HG02981 (cell line): ENCODE results near the gene RNF144B.
"Not testable (repeated sequence)": the region's sequence is repeated elsewhere in the genome, so short reads cannot be mapped to it uniquely, and the experiment has no call there.

Experiments used
- ATAC-seq: cut with Tn5 transposase; IDR thresholded peaks from one replicate; pipeline ENCODE4 v1.9.1; 2021; ENCODE audit warnings: mild to moderate bottlenecking, moderate library complexity; ENCODE audit not compliant: unreplicated experiment

The RNF144B gene

DNA sequence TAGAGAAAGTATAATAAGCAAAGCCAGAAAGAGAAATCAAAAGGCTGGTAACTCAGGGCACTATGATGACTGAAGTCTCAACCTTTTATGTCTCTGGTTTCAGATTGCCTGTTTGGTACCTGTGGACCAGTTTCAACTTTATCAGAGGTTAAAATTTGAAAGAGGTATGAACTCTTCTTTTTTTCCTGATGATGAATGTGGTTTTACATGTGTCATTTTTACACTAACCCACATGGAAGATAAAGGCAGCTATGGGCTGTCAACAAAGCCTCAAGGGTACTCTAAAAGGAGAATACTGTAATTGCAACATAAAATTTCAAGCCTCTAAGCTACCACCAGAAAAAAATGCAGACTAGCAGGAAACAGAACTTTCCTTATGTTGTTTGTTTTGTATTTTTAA lies 52.4 kb downstream of the RNF144B start:
- no peak for ATAC-seq

DNA sequence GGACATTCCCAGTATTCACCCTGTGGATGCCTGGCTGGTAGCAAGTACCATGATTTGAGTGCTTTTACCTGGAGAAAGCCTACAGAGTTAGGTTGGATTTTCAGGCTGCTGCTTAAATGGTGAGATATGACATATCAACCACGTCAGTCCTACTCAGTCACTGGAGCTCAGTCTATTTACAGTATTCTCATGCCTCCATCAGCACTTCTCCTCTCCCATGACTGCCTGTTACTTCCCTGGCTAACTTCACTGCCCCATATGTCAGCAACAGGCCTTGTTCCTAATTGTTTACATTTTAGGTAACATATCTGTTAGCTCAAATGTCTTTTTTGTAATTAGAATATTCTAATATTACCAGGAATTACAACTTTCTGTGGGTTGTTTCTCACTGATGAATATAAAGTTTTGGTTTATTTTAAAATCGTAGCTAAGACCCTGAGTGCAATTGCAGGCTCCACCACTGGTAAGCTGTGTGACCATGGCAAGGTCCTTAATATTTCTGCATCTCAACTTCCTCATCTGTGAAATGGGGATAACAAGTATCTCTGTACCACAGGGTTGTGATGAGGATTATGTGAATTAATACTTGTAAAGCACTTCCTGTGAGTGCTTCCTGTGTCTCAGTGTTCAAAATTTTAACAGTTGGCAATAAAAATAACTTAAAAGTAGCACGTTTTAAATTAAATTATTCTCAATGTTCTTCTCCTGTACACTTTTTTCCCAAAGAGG lies 54.3 kb downstream of the RNF144B start:
- no peak for ATAC-seq

DNA sequence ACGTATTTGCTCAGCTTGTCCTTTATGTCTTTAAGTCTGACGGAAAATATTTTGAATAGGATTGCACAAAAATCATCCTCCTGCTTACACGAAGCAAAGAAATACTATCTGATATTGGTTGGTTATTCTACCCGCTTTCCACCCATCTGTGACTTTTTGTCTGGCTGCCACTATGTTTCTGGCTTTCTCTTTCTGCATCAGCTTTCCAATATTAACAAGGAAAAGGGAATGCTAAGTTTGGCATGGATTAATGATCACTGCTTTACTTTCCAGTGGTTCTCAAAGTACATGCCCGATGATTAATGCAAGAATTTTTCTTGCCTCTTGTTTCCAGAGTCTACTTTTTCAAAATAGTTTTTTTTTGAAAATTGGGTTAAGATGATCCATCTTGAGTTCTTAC lies 57.0 kb downstream of the RNF144B start:
- no peak for ATAC-seq

DNA sequence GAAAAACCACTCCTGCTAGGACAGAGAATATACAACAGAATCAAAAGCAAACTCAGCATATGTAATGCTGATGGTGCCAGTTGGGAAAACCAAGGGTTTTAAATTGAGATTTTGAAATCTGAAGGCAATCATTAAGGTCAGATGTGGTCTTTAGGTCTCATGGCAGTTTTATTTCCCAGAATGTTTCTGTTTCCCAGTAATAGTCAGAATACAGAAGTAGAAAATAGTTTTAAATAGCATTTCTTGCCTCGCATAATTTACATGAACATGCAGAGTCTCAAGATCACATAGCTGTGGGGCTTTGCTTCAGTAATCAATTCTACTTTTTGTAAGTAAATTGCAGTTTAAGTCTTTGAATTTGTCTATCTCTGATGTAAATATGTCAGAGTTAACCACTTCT lies 58.1 kb downstream of the RNF144B start:
- ATAC-seq = no peak

DNA sequence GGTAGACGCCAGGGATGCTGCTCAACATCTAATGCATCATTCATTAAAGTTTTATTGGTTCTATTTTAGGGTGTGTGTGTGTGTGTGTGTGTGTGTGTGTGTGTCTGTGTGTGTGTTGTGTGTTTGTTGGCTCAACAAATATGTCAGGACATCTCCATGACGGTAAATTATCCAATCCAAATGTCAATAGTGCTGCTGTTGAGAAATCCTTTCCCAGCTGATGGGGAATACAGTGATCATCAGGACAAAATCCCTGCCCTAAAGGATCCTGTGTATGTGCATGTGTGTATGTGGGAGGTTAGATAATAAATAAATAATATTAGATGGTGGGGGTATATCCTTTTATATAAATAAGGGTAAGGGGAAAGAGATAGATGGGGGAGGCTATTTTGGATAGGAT lies 59.6 kb downstream of the RNF144B start:
- ATAC-seq = no peak

DNA sequence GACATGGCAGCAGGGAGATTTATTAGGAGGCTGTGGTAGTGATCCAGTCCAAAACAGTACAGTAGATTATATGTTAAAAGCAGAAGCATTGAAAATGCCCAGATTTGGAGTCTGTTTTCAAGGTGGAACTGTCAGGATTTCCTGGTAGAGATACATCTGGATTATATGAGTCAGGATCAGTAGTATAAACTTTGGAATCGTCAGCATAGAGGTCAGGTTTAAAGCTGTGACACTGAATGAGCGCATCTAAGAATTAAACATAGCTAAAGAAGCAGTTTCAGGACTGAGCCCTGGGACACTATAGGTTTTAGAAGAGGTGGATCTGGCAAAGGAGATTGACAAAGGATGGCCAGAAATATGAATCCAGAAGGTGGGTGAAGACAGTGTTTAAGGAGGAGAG lies 60.4 kb downstream of the RNF144B start:
- no peak for ATAC-seq

DNA sequence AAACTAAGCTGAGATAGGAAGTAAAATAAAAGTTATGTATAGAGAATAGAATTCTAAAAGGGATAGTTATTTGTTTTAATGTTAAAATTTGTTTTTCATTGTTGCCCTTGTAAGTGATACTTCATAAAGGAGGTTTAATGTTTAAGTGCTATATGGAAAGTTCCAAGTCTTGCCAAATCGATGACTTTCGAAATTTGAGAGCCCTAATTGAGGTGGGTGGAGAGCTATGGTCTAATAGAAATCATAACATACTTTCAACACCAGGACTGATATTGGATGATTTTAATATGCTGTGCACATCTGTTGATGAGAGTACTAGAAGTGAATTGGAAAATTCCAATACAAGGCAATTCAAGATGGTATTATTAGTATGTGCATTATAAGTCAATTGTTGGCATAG lies 64.6 kb downstream of the RNF144B start:
- ATAC-seq = no peak

DNA sequence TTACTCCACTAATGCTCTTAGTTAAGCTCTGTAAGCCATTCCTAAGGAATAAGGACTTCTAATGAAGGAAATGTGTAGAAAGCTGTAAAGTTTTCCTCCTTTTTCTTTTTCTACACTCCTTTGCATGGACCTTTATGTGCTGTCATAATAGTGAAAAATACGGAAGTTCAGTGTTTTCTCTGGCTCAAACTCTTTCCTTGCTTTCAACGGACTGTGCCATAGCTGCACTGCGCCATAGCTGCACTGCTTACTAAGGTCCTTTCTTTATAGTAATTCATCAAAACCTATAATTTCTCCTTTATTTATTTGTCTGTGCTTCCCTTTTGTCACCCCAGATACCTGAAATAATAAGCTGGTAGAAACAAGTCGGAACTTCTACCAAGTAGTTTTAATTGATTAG lies 67.3 kb downstream of the RNF144B start:
- ATAC-seq = no peak

DNA sequence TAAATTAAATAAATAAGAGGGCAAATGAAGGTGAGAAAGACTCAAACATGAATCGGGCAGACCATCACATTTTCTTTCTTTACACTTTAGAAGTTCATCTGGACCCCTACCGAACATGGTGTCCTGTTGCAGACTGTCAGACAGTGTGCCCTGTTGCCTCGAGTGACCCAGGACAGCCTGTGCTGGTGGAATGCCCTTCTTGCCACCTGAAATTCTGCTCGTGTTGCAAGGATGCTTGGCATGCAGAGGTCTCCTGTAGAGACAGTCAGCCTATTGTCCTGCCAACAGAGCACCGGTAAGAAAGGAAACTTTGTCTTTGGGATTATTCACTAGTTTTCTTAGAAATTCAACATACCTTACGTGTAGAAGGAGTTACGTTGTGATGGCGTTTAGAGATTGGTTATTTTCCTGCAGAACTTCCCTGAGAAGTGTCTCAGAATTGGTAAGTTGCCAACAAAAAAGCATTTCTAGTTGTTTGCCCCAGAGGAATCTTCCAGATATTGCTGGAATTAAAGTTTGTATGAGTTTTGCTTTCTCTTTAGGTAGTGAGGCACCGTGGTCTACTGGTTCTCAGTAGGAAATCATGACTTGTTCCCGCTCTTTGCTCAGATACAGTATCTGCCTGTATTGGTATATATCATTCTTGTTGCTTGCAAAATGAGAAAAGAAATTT lies 70.1 kb downstream of the RNF144B start:
- no peak for ATAC-seq

DNA sequence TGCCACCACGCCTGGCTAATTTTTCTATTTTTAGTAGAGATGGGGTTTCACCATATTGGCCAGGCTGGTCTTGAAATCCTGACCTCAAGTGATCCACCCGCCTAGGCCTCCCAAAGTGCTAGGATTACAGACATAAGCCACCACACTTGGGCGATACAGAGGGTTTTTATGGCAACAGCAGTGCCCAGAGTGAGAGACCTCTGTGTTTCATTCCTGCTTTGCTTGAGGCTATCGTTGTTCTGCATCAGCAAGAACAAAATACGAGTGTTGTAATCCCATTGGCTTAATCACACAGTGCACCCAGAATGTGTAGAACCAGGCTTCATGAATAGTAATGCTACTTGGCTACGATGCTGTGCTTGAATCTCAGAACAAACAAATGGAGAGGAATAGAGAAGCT lies 70.9 kb downstream of the RNF144B start:
- not testable (repeated sequence) for ATAC-seq

DNA sequence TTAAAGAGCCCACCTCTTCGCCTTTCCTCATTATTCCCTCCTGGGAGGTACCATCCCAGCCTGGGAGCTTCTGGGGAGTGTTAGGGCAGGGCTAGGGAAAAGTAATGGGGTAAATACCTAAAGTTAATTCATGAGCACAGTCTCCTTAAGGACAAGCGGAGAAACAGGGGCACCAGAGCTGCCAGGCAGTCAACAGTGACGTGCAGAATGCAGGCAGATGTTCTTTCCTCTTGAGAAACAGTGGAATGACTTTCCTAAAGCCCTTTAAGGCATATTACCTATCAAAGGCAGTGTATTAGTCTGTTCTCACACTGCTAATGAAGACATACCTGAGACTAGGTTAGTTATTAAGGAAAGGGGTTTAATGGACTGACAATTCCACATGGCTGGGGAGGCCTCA lies 76.3 kb downstream of the RNF144B start:
- ATAC-seq = no peak

DNA sequence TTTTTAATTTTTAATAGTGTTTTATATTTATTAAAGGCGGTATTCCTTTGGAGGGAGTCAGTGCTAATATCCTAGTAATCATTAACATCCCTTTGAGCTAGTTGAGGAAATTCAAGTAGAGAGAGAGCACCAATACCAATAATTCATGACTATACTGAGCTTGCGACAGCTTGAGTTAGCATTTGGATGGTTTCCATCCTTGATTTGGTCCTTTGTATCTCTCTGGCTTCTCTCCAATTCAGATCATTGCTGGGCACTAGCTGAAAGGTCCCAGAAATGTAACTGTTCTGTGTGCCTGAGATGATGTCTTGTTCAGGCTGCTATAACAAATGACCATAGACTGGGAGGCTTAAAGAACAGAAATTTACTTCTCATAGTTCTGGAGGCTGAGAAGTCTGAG lies 77.0 kb downstream of the RNF144B start:
- no peak for ATAC-seq

DNA sequence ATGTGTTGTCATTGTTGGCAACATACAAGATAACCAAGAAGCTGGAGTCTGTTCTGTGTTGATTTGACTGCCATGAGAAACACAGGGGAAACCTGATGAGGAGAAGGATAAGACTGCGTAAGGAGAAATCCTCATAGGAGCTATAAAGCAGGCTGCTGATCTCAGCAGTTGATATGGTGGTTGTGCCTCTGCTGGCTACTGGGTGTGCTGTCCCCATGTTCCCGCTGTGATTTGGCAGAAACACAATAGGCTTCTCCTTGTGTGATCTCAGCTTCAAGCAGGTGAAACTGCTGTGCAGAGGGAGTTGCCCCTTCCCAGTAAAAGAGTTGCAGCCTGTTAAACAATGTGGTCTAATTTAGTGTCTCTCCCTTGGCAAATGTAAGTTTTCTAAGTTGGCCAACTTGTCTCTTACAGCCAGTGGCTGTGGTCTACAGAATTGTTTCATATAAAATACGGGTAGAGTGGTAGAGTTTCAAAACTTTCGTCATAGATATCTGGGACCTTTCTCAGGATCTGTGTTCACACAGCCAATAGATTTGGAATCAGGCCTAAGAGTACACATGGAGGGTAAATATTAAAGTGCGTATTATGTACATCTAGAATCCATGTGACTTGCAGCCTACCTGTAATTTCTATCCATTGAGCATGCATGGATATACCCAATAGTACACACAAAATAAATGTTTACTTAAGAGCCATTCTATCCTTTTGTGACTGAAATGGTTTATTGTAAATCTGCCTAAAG lies 78.4 kb downstream of the RNF144B start:
- no peak for ATAC-seq

DNA sequence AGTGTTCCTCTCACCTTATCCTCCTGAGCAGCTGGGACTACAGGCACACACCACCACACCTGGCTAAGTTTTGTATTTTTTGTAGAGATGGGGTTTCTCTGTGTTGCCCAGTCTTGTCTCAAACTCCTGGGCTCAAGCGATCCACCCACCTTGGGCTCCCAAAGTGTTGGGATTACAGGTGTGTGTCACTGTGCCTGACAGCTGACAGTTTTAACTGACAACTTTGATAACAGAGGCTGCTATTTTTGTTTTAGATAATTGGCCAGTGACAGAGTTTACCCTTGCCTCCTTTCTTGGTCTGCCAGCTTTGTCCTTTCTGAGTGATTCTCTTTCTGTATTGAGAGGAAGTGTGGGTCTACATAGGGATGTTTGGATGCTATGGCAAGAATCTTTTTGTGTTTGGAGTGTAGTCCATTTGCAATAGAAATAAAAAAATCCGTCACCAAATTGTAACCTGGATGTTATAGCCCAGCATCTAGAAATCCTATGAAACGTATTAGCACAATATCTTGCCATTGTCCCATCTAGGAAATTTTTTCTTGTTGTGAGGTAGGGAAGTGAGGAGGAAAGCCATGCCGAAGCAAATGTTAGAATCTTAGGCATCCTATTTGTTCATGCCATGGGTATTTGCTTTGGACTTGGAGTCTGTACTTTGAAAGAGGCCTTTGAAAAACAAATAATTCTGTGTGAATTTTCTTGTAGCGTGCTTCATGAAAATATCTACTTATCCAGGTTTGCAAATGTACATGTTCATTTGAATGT lies 80.8 kb downstream of the RNF144B start:
- no peak for ATAC-seq

DNA sequence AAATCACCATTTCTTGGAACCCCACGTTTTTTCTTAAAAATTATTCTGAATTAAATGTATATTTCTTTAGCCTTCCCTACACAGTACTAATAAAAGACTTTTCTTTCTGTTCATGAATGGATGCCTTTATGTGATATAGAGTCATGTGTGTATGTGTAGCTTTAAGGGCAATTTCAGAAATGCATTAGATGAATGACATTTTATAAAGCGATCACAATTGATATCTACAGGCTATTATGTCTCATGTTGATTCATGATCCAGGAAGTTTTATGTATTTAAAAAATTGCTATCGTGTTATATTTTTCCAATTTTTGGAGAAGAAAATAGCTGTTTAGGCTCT lies 81.3 kb downstream of the RNF144B start:
- ATAC-seq = no peak

DNA sequence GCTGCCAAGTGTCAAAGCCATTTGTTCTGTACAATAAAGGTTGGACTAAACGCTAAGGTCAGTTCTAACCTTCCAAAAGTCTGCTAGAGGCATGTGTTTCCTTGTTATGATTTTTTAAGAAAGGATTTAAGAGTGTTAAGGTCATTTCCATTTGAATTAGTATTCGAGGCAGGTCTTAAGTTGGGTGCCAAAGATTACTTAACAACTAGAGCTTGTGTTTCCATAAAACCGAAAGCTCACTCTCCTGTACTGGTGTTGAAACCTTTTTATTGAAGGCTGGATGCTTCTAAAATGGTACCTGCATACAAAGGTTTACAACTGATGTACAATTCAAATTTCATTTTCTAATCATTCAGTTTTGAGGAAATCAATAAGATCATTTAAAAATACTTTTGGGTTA lies 82.4 kb downstream of the RNF144B start:
- ATAC-seq = no peak

DNA sequence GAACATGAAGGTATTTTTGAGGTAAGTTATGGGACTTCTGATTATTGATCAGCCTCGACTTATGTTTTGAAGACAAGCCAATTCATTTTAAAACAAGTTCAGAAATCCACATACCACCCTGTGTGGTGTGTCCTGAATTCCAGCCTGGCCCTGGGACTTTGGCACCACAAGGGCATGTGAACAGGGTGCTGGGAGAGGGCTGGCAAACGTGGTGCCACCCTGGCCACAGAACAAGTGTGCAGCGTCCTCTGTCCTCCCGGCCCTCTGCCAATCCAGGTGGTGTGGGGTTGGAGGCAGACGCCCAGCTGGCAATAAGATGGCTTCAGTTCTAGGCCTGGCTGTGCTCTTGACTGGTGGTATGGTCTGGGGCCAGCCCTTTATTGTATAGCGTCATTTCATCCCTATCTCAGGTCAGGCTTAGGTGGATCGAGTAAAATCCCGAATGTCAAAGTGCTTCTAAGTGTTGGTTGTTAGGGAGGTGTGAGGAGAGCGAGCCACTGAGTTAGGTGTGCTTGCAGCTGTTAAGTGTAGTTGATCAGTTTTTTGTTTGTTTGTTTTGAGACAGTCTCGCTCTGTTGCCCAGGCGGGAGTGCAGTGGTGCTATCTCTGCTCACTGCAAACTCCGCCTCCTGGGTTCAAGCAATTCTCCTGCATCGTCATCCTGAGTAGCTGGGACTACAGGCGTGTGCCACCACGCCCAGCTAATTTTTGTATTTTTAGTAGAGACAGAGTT lies 84.2 kb downstream of the RNF144B start:
- no peak for ATAC-seq

DNA sequence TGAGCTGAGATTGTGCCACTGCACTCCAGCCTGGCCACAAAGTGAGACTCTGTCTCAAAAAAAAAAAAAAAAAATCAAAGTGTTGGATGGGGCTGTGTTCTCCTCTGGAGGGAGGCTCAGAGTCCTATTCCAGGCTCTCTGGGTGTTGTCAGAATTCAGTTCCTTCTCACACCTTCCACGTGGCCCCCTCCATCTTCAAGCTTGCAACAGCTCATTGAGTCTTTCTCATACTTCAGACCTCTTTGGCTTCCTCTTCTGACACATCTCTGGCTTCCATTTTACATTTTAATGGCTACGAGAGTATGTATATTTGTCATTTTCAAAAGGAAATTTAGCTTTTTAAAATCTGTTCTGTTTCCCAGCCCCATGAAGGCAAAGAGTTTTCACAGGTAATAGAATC lies 85.8 kb downstream of the RNF144B start:
- ATAC-seq = no peak

DNA sequence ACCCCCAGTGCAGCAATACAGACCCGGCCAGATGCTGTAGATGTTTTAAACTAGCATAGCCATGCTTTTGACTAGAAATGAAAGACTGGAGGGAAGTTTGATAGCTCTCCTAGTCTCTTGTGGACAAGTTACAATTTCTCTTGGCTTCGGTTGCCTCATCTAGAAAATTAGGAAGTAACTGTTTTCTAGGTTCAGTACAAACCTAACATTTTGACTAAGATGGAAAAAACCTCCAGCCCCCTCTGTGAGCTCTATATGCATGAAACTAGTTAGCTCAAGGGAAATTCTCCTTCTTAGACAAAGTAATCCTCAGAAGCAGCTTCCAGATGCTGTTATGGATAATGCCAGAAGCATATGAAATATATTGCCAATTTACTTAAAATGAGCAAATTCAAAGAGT lies 86.6 kb downstream of the RNF144B start:
- no peak for ATAC-seq

DNA sequence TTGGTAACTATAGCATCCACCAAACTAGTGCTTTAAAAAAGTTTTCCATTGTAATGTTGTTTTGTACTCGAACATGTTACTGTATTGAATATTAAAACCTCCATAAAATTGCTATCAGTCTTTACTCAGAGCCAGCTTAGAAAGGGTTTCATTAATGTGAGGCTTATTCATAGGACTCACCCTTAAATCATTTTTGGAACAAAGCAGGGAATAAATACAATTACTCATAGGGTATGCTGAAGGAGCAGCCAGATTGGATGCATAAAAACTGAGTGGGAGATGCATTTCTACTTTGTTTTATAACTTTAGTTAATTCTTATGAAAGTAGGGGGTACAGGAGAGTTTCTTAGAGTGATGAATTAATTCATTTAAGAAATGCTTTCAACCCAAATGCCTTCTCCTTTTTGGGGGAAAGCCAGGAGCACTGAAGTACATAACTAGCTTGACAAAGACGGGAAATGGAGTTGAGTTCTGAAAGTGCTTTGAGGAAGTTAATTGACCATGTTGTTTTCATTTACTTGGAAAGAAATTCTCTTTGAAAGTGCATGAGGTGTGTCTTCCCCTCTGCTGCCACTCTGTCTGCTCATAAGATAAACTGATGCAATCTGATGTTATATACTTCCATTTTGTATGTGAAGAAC lies 90.3 kb downstream of the RNF144B start:
- no peak for ATAC-seq
